Nephron (organoid): Measurements from ENCODE around the gene PRUNE2.

Experiments
- H3K27ac Mint-ChIP-seq, 3 experiments: 2 replicates each; pipeline ENCODE4 v1.8.0; 2020; ENCODE audit warnings: mixed read lengths in 3 of 3, mild to moderate bottlenecking in 2 of 3, moderate library complexity in 1 of 3
- H3K27me3 Mint-ChIP-seq: 2 replicates; pipeline ENCODE4 v1.8.0; 2021; ENCODE audit warnings: low read depth, mild to moderate bottlenecking, moderate library complexity, mixed read lengths
- H3K36me3 Mint-ChIP-seq: 2 replicates; pipeline ENCODE4 v1.8.0; 2020; ENCODE audit warnings: low read depth, mixed read lengths
- H3K4me1 Mint-ChIP-seq: 2 replicates; pipeline ENCODE4 v1.8.0; 2020; ENCODE audit warnings: mixed read lengths
- H3K4me3 Mint-ChIP-seq, 3 experiments: 2 replicates each; pipeline ENCODE4 v1.8.0; 2020; ENCODE audit warnings: mild to moderate bottlenecking in 3 of 3, mixed read lengths in 3 of 3, moderate library complexity in 2 of 3
- H3K9me3 Mint-ChIP-seq: 2 replicates; pipeline ENCODE4 v1.8.0; 2020; ENCODE audit warnings: mixed read lengths
- CTCF ChIP-seq, 3 experiments: fragments of 200-600 bp; sonication (generic); IDR thresholded peaks; one replicate each; pipeline ENCODE4 v1.5.0; 2021; ENCODE audit warnings: antibody characterized with exemption in 3 of 3; ENCODE audit not compliant: unreplicated experiment in 3 of 3

The PRUNE2 gene

GRCh38 chr9:76932757-76933156 is 26.8 kb upstream of the PRUNE2 start:
- H3K4me3 Mint-ChIP-seq: no peak overlapping the region
- no peak for TF ChIP-seq CTCF (IDR thresholded peaks at IDR 0.05; ENCODE audit: unreplicated experiment in 3 of 3)
- H3K27ac Mint-ChIP-seq: no peak overlapping the region
- peaks cover 3% of the 10 kb centered on the region for H3K27me3 Mint-ChIP-seq
- no peaks in the 10 kb centered on the region for H3K4me1 Mint-ChIP-seq
- H3K36me3 Mint-ChIP-seq: no peaks in the 10 kb centered on the region
- peaks cover 2% of the 10 kb centered on the region for H3K9me3 Mint-ChIP-seq

GRCh38 chr9:76932265-76932664 is 26.4 kb upstream of the PRUNE2 start:
- TF ChIP-seq CTCF (IDR thresholded peaks at IDR 0.05; ENCODE audit: unreplicated experiment in 3 of 3): no peak
- H3K27ac Mint-ChIP-seq: no peak overlapping the region
- H3K4me3 Mint-ChIP-seq: no peak overlapping the region
- H3K4me1 Mint-ChIP-seq: no peaks in the 10 kb centered on the region
- H3K9me3 Mint-ChIP-seq: peaks cover 2% of the 10 kb centered on the region
- peaks cover 3% of the 10 kb centered on the region for H3K27me3 Mint-ChIP-seq
- H3K36me3 Mint-ChIP-seq: no peaks in the 10 kb centered on the region

GRCh38 chr9:76927540-76928240 is 21.8 kb upstream of the PRUNE2 start:
- TF ChIP-seq CTCF (IDR thresholded peaks at IDR 0.05; ENCODE audit: unreplicated experiment in 3 of 3): no peak
- Mint-ChIP-seq H3K4me1 (no peaks in the 10 kb centered on the region), H3K4me3 (no peak overlapping the region), H3K9me3 (peaks cover 3% of the 10 kb centered on the region), H3K36me3 (no peaks in the 10 kb centered on the region), H3K27me3 (peaks cover 3% of the 10 kb centered on the region), H3K27ac (no peak overlapping the region)

- Mint-ChIP-seq H3K27me3 (peaks cover 3% of the 10 kb centered on the region), H3K27ac (no peak overlapping the region), H3K36me3 (no peaks in the 10 kb centered on the region), H3K4me3 (no peak overlapping the region), H3K9me3 (peaks cover 3% of the 10 kb centered on the region), H3K4me1 (no peaks in the 10 kb centered on the region)
- no peak for TF ChIP-seq CTCF (IDR thresholded peaks at IDR 0.05; ENCODE audit: unreplicated experiment in 3 of 3)
These were observed 20.9 kb upstream of the PRUNE2 start for GRCh38 chr9:76926846-76927245.

- Mint-ChIP-seq H3K36me3 (no peaks in the 10 kb centered on the region), H3K27ac (no peak overlapping the region), H3K4me3 (no peak overlapping the region), H3K27me3 (peaks cover 3% of the 10 kb centered on the region), H3K4me1 (no peaks in the 10 kb centered on the region), H3K9me3 (peaks cover 3% of the 10 kb centered on the region)
- TF ChIP-seq CTCF (IDR thresholded peaks at IDR 0.05; ENCODE audit: unreplicated experiment in 3 of 3): no peak
These were observed 20.4 kb upstream of the PRUNE2 start for GRCh38 chr9:76926324-76926741.

GRCh38 chr9:76921165-76921564 is 15.3 kb upstream of the PRUNE2 start:
- no peak for TF ChIP-seq CTCF (IDR thresholded peaks at IDR 0.05; ENCODE audit: unreplicated experiment in 3 of 3)
- Mint-ChIP-seq H3K4me1 (no peaks in the 10 kb centered on the region), H3K36me3 (no peaks in the 10 kb centered on the region), H3K4me3 (no peak overlapping the region), H3K27ac (no peak overlapping the region), H3K9me3 (peaks cover 3% of the 10 kb centered on the region), H3K27me3 (peaks cover 31% of the 10 kb centered on the region)
